WTC11 (cell line): ENCODE data around the gene NFKBIE. TPM values are rescaled to one million over a fixed set of nuclear protein-coding genes. Genes with fewer than 3 reads are reported as not detected.
A peak's percentile ranks its signal among the peaks of the same experiment; 100 is the strongest.

Experiments
- ATAC-seq: fragments of 200-7000 bp; cut with Tn5 transposase; 2 replicates; pipeline ENCODE4 v1.10.0; 2021; ENCODE audit warnings: mild to moderate bottlenecking, moderate library complexity
- CTCF ChIA-PET: fragments of 300-600 bp; sonication (Branson Sonifier 250); formaldehyde crosslinking; loops from one replicate; lab custom pipeline; 2021; ENCODE audit warnings: antibody characterized with exemption; lab: Charles Lee
- POLR2A ChIA-PET: fragments of 350-600 bp; sonication (Branson Sonifier 250); formaldehyde crosslinking; loops from one replicate; lab custom pipeline; 2021; ENCODE audit warnings: antibody characterized with exemption; lab: Charles Lee
- DNase-seq: peaks from one replicate; pipeline ENCODE4 v3.0.0; 2021; ENCODE audit warnings: low spot score
- H3K27ac Mint-ChIP-seq: 2 replicates; pipeline ENCODE4 v1.8.0; 2021; ENCODE audit warnings: mixed read lengths
- H3K27me3 Mint-ChIP-seq: 2 replicates; pipeline ENCODE4 v1.8.0; 2021; ENCODE audit warnings: low read depth, mild to moderate bottlenecking, moderate library complexity, mixed read lengths
- H3K36me3 Mint-ChIP-seq: 2 replicates; pipeline ENCODE4 v1.8.0; 2021; ENCODE audit warnings: mixed read lengths
- H3K4me1 Mint-ChIP-seq: 2 replicates; pipeline ENCODE4 v1.8.0; 2022; ENCODE audit warnings: mixed read lengths
- H3K4me3 Mint-ChIP-seq: 2 replicates; pipeline ENCODE4 v1.8.0; 2021; ENCODE audit warnings: mild to moderate bottlenecking, moderate library complexity, mixed read lengths
- H3K9me3 Mint-ChIP-seq: 2 replicates; pipeline ENCODE4 v1.8.0; 2021; ENCODE audit warnings: mixed read lengths
- ELF4 ChIP-seq: sonication (generic); formaldehyde crosslinking; IDR thresholded peaks from 2 replicates; pipeline ENCODE4 v1.8.1; 2022; ENCODE audit warnings: low read depth, mild to moderate bottlenecking, moderate library complexity, missing genetic modification reagents
- ESRRA ChIP-seq: sonication (generic); formaldehyde crosslinking; IDR thresholded peaks from 2 replicates; pipeline ENCODE4 v1.8.1; 2022; ENCODE audit warnings: mild to moderate bottlenecking, missing genetic modification reagents, borderline replicate concordance
- ETV6 ChIP-seq: sonication (generic); formaldehyde crosslinking; IDR thresholded peaks from 2 replicates; pipeline ENCODE4 v1.8.1; 2022; ENCODE audit warnings: mild to moderate bottlenecking, missing genetic modification reagents
- GABPB1 ChIP-seq: sonication (generic); formaldehyde crosslinking; IDR thresholded peaks from 2 replicates; pipeline ENCODE4 v1.8.1; 2023; ENCODE audit warnings: mild to moderate bottlenecking, missing genetic modification reagents
- KAT7 ChIP-seq: sonication (generic); formaldehyde crosslinking; IDR thresholded peaks from 2 replicates; pipeline ENCODE4 v1.8.1; 2023; ENCODE audit warnings: missing genetic modification reagents, mild to moderate bottlenecking, borderline replicate concordance
- SOX15 ChIP-seq: fragments of 250-450 bp; sonication (Bioruptor Pico); IDR thresholded peaks from 2 replicates; pipeline ENCODE4 v1.9.0; 2021; ENCODE audit warnings: mild to moderate bottlenecking
- TEAD4 ChIP-seq: sonication (generic); formaldehyde crosslinking; IDR thresholded peaks from 2 replicates; pipeline ENCODE4 v1.8.0; 2022; ENCODE audit warnings: mild to moderate bottlenecking, missing genetic modification reagents
- TP53 ChIP-seq: sonication (generic); formaldehyde crosslinking; IDR thresholded peaks from 2 replicates; pipeline ENCODE4 v1.8.1; 2023; ENCODE audit warnings: mild to moderate bottlenecking, missing genetic modification reagents
- ZBTB21 ChIP-seq: sonication (generic); formaldehyde crosslinking; IDR thresholded peaks from 2 replicates; pipeline ENCODE4 v1.8.1; 2023; ENCODE audit warnings: mild to moderate bottlenecking, missing genetic modification reagents, borderline replicate concordance
- ZNF121 ChIP-seq: sonication (generic); formaldehyde crosslinking; IDR thresholded peaks from 2 replicates; pipeline ENCODE4 v1.8.0; 2023; ENCODE audit warnings: missing genetic modification reagents
- ZNF423 ChIP-seq: fragments of 250-450 bp; sonication (Bioruptor Pico); IDR thresholded peaks from 2 replicates; pipeline ENCODE4 v2.1.2; 2022; ENCODE audit warnings: mild to moderate bottlenecking, moderate library complexity
- total RNA-seq: library from RNA; stranded (reverse); gene quantifications from 3 replicates; pipeline ENCODE4 v1.2.3, GENCODE V29; 2021
- TF ChIP-seq, protein P1 (sequence below): fragments of 200-600 bp; IDR thresholded peaks from 2 replicates; pipeline ENCODE4 v1.8.0; 2022; ENCODE audit warnings: antibody characterized with exemption
- TF ChIP-seq, protein P2 (sequence below): sonication (generic); formaldehyde crosslinking; IDR thresholded peaks from 2 replicates; pipeline ENCODE4 v1.8.0; 2022; ENCODE audit warnings: mild to moderate bottlenecking, missing genetic modification reagents
- TF ChIP-seq, protein P3 (sequence below): sonication (generic); formaldehyde crosslinking; IDR thresholded peaks from 2 replicates; pipeline ENCODE4 v1.8.1; 2022; ENCODE audit warnings: low read depth, mild to moderate bottlenecking, moderate library complexity, missing genetic modification reagents, borderline replicate concordance
- TF ChIP-seq, protein P4 (sequence below): fragments of 250-450 bp; sonication (Bioruptor Pico); IDR thresholded peaks from 2 replicates; pipeline ENCODE4 v2.1.2; 2022; ENCODE audit warnings: mild to moderate bottlenecking, moderate library complexity
- TF ChIP-seq, protein P5 (sequence below): fragments of 250-450 bp; sonication (Bioruptor Pico); IDR thresholded peaks from 2 replicates; pipeline ENCODE4 v1.8.0; 2021; ENCODE audit warnings: mild to moderate bottlenecking
- TF ChIP-seq, protein P6 (sequence below): sonication (generic); formaldehyde crosslinking; IDR thresholded peaks from 2 replicates; pipeline ENCODE4 v1.8.1; 2023; ENCODE audit warnings: mild to moderate bottlenecking, missing genetic modification reagents, moderate library complexity
- TF ChIP-seq, protein P7 (sequence below): sonication (generic); formaldehyde crosslinking; IDR thresholded peaks from 2 replicates; pipeline ENCODE4 v1.8.1; 2023; ENCODE audit warnings: mild to moderate bottlenecking, missing genetic modification reagents, borderline replicate concordance
- TF ChIP-seq, protein P8 (sequence below): sonication (generic); formaldehyde crosslinking; IDR thresholded peaks from 2 replicates; pipeline ENCODE4 v1.8.0; 2023; ENCODE audit warnings: missing genetic modification reagents, mild to moderate bottlenecking, borderline replicate concordance

NFKBIE gene
- total RNA-seq, 1 experiment from 2014 or later = 10.3 TPM

DNA sequence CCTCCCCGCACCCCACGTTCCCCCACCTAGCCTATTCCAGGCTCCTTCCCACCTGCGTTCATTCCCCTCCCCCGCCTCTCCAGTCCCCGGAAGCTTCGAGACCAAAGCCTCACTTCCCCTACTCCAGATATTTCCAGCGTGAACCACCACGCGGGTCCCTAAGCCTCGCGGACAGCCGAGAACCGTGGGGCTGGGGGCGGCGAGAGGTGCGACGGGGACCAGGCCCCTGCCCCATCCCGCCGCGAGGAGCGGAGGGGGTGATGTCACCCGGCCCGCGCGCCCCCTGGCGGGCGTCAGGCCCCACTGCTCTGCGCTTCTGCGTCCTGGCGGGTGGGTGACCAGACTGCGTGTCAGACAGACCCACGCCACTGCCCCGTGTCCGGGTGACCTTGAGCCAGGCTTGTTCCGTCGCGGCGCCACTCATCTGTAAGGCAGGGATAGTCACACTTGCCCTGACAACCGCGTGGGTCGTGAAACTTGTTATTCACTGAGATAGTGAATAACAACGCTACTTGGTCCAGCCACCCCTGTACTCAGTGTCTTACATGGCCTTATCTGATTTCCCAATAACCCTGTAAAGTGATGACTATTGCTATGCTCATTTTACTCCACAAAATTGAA, 27.4 kb downstream of the NFKBIE start:
- Mint-ChIP-seq H3K9me3 (no peaks in the 10 kb centered on the region), H3K4me3 (peak overlapping the region; percentile 78), H3K4me1 (peaks cover 44% of the 10 kb centered on the region), H3K36me3 (peaks cover 17% of the 10 kb centered on the region), H3K27ac (peak overlapping the region; percentile 74; the same call in 1 of the 2 replicates), H3K27me3 (peaks cover 30% of the 10 kb centered on the region)
- POLR2A ChIA-PET = interaction anchor here (0.6 to 1.8 kb wide), 6 partner anchors 9 to 468 kb away, joined by 3 to 21 read pairs (median 4); partner anchors contain the start of genes AARS2, HSP90AB1, SLC29A1 and VEGFA
- CTCF ChIA-PET = interaction anchor here (0.6 to 6.3 kb wide), 18 partner anchors 8 to 1489 kb away, joined by 3 to 174 read pairs (median 4); partner anchors contain the start of genes HSP90AB1, MYMX and SLC29A1
- ATAC-seq (peak; percentile 56), DNase-seq (peak; percentile 77)
- no peak for TF ChIP-seq ELF4 (CRISPR knock-in tag)
- TF ChIP-seq ZBTB21 (CRISPR knock-in tag) = no peak
- TF ChIP-seq, protein P1, sequence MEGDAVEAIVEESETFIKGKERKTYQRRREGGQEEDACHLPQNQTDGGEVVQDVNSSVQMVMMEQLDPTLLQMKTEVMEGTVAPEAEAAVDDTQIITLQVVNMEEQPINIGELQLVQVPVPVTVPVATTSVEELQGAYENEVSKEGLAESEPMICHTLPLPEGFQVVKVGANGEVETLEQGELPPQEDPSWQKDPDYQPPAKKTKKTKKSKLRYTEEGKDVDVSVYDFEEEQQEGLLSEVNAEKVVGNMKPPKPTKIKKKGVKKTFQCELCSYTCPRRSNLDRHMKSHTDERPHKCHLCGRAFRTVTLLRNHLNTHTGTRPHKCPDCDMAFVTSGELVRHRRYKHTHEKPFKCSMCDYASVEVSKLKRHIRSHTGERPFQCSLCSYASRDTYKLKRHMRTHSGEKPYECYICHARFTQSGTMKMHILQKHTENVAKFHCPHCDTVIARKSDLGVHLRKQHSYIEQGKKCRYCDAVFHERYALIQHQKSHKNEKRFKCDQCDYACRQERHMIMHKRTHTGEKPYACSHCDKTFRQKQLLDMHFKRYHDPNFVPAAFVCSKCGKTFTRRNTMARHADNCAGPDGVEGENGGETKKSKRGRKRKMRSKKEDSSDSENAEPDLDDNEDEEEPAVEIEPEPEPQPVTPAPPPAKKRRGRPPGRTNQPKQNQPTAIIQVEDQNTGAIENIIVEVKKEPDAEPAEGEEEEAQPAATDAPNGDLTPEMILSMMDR = peak; percentile 90
- TF ChIP-seq KAT7 (CRISPR knock-in tag) = no peak
- TF ChIP-seq GABPB1 = peak; percentile 69
- TF ChIP-seq TEAD4 (CRISPR knock-in tag) = no peak
- TF ChIP-seq, protein P2, sequence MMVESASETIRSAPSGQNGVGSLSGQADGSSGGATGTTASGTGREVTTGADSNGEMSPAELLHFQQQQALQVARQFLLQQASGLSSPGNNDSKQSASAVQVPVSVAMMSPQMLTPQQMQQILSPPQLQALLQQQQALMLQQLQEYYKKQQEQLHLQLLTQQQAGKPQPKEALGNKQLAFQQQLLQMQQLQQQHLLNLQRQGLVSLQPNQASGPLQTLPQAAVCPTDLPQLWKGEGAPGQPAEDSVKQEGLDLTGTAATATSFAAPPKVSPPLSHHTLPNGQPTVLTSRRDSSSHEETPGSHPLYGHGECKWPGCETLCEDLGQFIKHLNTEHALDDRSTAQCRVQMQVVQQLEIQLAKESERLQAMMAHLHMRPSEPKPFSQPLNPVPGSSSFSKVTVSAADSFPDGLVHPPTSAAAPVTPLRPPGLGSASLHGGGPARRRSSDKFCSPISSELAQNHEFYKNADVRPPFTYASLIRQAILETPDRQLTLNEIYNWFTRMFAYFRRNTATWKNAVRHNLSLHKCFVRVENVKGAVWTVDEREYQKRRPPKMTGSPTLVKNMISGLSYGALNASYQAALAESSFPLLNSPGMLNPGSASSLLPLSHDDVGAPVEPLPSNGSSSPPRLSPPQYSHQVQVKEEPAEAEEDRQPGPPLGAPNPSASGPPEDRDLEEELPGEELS = peak; percentile 74; the same call in 1 of the 2 replicates
- TF ChIP-seq, protein P3, sequence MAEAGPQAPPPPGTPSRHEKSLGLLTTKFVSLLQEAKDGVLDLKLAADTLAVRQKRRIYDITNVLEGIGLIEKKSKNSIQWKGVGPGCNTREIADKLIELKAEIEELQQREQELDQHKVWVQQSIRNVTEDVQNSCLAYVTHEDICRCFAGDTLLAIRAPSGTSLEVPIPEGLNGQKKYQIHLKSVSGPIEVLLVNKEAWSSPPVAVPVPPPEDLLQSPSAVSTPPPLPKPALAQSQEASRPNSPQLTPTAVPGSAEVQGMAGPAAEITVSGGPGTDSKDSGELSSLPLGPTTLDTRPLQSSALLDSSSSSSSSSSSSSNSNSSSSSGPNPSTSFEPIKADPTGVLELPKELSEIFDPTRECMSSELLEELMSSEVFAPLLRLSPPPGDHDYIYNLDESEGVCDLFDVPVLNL (CRISPR knock-in tag) = no peak
- TF ChIP-seq, protein P4, sequence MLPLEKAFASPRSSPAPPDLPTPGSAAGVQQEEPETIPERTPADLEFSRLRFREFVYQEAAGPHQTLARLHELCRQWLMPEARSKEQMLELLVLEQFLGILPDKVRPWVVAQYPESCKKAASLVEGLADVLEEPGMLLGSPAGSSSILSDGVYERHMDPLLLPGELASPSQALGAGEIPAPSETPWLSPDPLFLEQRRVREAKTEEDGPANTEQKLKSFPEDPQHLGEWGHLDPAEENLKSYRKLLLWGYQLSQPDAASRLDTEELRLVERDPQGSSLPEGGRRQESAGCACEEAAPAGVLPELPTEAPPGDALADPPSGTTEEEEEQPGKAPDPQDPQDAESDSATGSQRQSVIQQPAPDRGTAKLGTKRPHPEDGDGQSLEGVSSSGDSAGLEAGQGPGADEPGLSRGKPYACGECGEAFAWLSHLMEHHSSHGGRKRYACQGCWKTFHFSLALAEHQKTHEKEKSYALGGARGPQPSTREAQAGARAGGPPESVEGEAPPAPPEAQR (CRISPR knock-in tag) = no peak
- TF ChIP-seq ZNF121 (CRISPR knock-in tag) = no peak
- TF ChIP-seq TP53 (CRISPR knock-in tag) = no peak
- TF ChIP-seq, protein P5, sequence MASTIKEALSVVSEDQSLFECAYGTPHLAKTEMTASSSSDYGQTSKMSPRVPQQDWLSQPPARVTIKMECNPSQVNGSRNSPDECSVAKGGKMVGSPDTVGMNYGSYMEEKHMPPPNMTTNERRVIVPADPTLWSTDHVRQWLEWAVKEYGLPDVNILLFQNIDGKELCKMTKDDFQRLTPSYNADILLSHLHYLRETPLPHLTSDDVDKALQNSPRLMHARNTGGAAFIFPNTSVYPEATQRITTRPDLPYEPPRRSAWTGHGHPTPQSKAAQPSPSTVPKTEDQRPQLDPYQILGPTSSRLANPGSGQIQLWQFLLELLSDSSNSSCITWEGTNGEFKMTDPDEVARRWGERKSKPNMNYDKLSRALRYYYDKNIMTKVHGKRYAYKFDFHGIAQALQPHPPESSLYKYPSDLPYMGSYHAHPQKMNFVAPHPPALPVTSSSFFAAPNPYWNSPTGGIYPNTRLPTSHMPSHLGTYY (CRISPR knock-in tag) = 0 out of 2 replicates have a peak, but pooled peaks have one; percentile 32
- TF ChIP-seq, protein P6, sequence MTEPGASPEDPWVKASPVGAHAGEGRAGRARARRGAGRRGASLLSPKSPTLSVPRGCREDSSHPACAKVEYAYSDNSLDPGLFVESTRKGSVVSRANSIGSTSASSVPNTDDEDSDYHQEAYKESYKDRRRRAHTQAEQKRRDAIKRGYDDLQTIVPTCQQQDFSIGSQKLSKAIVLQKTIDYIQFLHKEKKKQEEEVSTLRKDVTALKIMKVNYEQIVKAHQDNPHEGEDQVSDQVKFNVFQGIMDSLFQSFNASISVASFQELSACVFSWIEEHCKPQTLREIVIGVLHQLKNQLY (CRISPR knock-in tag) = no peak
- TF ChIP-seq ZNF423 (CRISPR knock-in tag) = no peak
- TF ChIP-seq, protein P7, sequence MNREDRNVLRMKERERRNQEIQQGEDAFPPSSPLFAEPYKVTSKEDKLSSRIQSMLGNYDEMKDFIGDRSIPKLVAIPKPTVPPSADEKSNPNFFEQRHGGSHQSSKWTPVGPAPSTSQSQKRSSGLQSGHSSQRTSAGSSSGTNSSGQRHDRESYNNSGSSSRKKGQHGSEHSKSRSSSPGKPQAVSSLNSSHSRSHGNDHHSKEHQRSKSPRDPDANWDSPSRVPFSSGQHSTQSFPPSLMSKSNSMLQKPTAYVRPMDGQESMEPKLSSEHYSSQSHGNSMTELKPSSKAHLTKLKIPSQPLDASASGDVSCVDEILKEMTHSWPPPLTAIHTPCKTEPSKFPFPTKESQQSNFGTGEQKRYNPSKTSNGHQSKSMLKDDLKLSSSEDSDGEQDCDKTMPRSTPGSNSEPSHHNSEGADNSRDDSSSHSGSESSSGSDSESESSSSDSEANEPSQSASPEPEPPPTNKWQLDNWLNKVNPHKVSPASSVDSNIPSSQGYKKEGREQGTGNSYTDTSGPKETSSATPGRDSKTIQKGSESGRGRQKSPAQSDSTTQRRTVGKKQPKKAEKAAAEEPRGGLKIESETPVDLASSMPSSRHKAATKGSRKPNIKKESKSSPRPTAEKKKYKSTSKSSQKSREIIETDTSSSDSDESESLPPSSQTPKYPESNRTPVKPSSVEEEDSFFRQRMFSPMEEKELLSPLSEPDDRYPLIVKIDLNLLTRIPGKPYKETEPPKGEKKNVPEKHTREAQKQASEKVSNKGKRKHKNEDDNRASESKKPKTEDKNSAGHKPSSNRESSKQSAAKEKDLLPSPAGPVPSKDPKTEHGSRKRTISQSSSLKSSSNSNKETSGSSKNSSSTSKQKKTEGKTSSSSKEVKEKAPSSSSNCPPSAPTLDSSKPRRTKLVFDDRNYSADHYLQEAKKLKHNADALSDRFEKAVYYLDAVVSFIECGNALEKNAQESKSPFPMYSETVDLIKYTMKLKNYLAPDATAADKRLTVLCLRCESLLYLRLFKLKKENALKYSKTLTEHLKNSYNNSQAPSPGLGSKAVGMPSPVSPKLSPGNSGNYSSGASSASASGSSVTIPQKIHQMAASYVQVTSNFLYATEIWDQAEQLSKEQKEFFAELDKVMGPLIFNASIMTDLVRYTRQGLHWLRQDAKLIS = no peak
- TF ChIP-seq ETV6 = peak; percentile 89; the same call in 1 of the 2 replicates
- TF ChIP-seq, protein P8, sequence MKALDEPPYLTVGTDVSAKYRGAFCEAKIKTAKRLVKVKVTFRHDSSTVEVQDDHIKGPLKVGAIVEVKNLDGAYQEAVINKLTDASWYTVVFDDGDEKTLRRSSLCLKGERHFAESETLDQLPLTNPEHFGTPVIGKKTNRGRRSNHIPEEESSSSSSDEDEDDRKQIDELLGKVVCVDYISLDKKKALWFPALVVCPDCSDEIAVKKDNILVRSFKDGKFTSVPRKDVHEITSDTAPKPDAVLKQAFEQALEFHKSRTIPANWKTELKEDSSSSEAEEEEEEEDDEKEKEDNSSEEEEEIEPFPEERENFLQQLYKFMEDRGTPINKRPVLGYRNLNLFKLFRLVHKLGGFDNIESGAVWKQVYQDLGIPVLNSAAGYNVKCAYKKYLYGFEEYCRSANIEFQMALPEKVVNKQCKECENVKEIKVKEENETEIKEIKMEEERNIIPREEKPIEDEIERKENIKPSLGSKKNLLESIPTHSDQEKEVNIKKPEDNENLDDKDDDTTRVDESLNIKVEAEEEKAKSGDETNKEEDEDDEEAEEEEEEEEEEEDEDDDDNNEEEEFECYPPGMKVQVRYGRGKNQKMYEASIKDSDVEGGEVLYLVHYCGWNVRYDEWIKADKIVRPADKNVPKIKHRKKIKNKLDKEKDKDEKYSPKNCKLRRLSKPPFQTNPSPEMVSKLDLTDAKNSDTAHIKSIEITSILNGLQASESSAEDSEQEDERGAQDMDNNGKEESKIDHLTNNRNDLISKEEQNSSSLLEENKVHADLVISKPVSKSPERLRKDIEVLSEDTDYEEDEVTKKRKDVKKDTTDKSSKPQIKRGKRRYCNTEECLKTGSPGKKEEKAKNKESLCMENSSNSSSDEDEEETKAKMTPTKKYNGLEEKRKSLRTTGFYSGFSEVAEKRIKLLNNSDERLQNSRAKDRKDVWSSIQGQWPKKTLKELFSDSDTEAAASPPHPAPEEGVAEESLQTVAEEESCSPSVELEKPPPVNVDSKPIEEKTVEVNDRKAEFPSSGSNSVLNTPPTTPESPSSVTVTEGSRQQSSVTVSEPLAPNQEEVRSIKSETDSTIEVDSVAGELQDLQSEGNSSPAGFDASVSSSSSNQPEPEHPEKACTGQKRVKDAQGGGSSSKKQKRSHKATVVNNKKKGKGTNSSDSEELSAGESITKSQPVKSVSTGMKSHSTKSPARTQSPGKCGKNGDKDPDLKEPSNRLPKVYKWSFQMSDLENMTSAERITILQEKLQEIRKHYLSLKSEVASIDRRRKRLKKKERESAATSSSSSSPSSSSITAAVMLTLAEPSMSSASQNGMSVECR = no peak
- no peak for TF ChIP-seq ESRRA
- no peak for TF ChIP-seq SOX15 (CRISPR knock-in tag)
